ENCODE data around the gene MUS81. TPM values are rescaled to one million over a fixed set of nuclear protein-coding genes. Genes with fewer than 3 reads are reported as not detected.
A peak's percentile ranks its signal among the peaks of the same experiment; 100 is the strongest.

Gene MUS81
- polyA plus RNA-seq, 2 of the 4 experiments (the other 2 are of a cell fraction): 27.8 to 33.4 TPM

DNA sequence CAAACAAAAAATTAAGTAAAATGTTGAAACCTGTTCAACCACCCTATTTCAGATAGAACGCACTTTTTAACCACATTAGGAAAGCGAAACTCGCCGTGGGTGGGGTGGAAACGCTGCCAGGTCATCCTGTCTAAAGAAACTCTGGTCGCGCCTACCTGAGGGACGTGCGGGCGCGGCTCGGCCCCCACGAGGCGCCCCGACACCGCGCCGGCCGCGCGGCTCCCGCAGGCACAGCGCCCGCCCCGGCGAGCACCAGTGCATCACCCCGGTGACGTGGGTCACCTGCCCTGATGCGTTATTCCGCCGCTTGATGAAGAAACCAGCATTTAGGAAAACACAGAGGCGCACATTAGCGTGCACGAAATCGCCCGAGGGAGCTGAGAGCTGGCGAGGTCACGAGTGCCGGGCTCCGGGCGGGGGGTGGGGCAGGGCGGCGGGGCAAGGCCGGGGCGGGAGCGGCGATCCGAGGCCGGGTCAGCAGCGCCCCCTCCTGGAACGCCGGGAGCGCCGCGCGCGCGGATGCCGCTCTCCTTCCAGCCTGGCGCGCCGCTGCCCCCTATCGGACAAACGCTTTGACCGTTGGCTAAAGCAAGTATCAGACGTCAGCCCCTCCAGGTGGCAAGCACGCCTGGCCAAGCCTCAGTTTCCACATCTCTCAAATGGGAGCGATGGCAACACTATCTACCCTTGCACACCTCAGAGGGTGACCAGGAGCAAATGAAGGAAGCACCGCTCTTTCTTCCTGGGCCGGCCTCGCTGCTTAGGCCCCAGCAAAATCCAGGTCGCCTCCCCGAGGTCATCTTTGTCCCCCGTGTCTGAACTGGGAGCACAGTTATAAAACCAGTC lies 42.2 kb upstream of the MUS81 start:
- no peak for FAIRE-seq
- Histone ChIP-seq H3K4me2 (peak overlapping the region; percentile 79), H3K27ac (peak overlapping the region; percentile 82 to 89), H3K9me3 (no peaks in the 10 kb centered on the region), H3K4me3 (peak overlapping the region; percentile 57), H3K4me1 (peaks cover 6% of the 10 kb centered on the region; the same call in 1 of the 3 replicates)
- POLR2A ChIA-PET: interaction anchor here (0.5 to 1.8 kb wide), 6 partner anchors 35 to 106 kb away, joined by 3 to 18 read pairs (median 4); partner anchors contain the start of genes CFL1, KAT5 and RNASEH2C
- TF ChIP-seq, protein P1, sequence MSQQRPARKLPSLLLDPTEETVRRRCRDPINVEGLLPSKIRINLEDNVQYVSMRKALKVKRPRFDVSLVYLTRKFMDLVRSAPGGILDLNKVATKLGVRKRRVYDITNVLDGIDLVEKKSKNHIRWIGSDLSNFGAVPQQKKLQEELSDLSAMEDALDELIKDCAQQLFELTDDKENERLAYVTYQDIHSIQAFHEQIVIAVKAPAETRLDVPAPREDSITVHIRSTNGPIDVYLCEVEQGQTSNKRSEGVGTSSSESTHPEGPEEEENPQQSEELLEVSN (IDR thresholded peaks at IDR 0.05; ENCODE audit: borderline replicate concordance, low read depth): peak; percentile 43; the same call in 1 of the 2 replicates
- TF ChIP-seq, protein P2, sequence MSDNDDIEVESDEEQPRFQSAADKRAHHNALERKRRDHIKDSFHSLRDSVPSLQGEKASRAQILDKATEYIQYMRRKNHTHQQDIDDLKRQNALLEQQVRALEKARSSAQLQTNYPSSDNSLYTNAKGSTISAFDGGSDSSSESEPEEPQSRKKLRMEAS (IDR thresholded peaks at IDR 0.05): peak; percentile 68
- TF ChIP-seq RCOR1 (IDR thresholded peaks at IDR 0.05; ENCODE audit: low read depth, low read length): 0 out of 2 replicates have a peak, but pooled peaks have one; percentile 31
- TF ChIP-seq, protein P3, sequence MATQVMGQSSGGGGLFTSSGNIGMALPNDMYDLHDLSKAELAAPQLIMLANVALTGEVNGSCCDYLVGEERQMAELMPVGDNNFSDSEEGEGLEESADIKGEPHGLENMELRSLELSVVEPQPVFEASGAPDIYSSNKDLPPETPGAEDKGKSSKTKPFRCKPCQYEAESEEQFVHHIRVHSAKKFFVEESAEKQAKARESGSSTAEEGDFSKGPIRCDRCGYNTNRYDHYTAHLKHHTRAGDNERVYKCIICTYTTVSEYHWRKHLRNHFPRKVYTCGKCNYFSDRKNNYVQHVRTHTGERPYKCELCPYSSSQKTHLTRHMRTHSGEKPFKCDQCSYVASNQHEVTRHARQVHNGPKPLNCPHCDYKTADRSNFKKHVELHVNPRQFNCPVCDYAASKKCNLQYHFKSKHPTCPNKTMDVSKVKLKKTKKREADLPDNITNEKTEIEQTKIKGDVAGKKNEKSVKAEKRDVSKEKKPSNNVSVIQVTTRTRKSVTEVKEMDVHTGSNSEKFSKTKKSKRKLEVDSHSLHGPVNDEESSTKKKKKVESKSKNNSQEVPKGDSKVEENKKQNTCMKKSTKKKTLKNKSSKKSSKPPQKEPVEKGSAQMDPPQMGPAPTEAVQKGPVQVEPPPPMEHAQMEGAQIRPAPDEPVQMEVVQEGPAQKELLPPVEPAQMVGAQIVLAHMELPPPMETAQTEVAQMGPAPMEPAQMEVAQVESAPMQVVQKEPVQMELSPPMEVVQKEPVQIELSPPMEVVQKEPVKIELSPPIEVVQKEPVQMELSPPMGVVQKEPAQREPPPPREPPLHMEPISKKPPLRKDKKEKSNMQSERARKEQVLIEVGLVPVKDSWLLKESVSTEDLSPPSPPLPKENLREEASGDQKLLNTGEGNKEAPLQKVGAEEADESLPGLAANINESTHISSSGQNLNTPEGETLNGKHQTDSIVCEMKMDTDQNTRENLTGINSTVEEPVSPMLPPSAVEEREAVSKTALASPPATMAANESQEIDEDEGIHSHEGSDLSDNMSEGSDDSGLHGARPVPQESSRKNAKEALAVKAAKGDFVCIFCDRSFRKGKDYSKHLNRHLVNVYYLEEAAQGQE (IDR thresholded peaks at IDR 0.05): no peak
- peak; percentile 29; the same call in 1 of the 2 replicates for TF ChIP-seq HDAC2 (IDR thresholded peaks at IDR 0.05)
- TF ChIP-seq, protein P4, sequence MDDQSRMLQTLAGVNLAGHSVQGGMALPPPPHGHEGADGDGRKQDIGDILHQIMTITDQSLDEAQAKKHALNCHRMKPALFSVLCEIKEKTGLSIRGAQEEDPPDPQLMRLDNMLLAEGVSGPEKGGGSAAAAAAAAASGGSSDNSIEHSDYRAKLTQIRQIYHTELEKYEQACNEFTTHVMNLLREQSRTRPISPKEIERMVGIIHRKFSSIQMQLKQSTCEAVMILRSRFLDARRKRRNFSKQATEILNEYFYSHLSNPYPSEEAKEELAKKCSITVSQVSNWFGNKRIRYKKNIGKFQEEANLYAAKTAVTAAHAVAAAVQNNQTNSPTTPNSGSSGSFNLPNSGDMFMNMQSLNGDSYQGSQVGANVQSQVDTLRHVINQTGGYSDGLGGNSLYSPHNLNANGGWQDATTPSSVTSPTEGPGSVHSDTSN (IDR thresholded peaks at IDR 0.05): 0 out of 2 replicates have a peak, but pooled peaks have one; percentile 8
- TF ChIP-seq NR3C1 (IDR thresholded peaks at IDR 0.05): no peak
- TF ChIP-seq, protein P5, sequence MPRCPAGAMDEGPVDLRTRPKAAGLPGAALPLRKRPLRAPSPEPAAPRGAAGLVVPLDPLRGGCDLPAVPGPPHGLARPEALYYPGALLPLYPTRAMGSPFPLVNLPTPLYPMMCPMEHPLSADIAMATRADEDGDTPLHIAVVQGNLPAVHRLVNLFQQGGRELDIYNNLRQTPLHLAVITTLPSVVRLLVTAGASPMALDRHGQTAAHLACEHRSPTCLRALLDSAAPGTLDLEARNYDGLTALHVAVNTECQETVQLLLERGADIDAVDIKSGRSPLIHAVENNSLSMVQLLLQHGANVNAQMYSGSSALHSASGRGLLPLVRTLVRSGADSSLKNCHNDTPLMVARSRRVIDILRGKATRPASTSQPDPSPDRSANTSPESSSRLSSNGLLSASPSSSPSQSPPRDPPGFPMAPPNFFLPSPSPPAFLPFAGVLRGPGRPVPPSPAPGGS (IDR thresholded peaks at IDR 0.05): 0 out of 3 replicates have a peak, but pooled peaks have one; percentile 33
- TF ChIP-seq CBX8 (IDR thresholded peaks at IDR 0.05): no peak
- no peak for TF ChIP-seq HOXB13 (CRISPR knock-in tag; IDR thresholded peaks at IDR 0.05; ENCODE audit: low read depth)
- peak; percentile 60; the same call in 1 of the 2 replicates for TF ChIP-seq CHD4 (IDR thresholded peaks at IDR 0.05; ENCODE audit: borderline replicate concordance)
- peak; percentile 98 for TF ChIP-seq SMC3 (IDR thresholded peaks at IDR 0.05)
- TF ChIP-seq FOSL2 (IDR thresholded peaks at IDR 0.05): no peak
- TF ChIP-seq FOSL2 (CRISPR knock-in tag; IDR thresholded peaks at IDR 0.05): 0 out of 2 replicates have a peak, but pooled peaks have one; percentile 4
- TF ChIP-seq JUN (IDR thresholded peaks at IDR 0.05): peak in 1 of 2 experiments; percentile 80; a peak in 3 of 5 replicates
- no peak for TF ChIP-seq NFE2L2 (conservative IDR thresholded peaks at IDR 0.05; ENCODE audit: low read length)
- TF ChIP-seq EP300 (IDR thresholded peaks at IDR 0.05): no peak; a peak in 1 of 5 replicates
- TF ChIP-seq HOXA7 (CRISPR knock-in tag; IDR thresholded peaks at IDR 0.05): no peak
- TF ChIP-seq RAD21 (conservative IDR thresholded peaks at IDR 0.05 in 1 of 2, IDR thresholded peaks at IDR 0.05 in 1 of 2): peak; percentile 87 to 99
- TF ChIP-seq POLR2A (IDR thresholded peaks at IDR 0.05; ENCODE audit: low read length): peak; percentile 50
- no peak for TF ChIP-seq FOSB (CRISPR knock-in tag; IDR thresholded peaks at IDR 0.05)
- TF ChIP-seq TP53 (CRISPR knock-in tag; IDR thresholded peaks at IDR 0.05): no peak
- TF ChIP-seq MAZ (IDR thresholded peaks at IDR 0.05; ENCODE audit: borderline replicate concordance, low read depth, low read length): no peak
- TF ChIP-seq, protein P6, sequence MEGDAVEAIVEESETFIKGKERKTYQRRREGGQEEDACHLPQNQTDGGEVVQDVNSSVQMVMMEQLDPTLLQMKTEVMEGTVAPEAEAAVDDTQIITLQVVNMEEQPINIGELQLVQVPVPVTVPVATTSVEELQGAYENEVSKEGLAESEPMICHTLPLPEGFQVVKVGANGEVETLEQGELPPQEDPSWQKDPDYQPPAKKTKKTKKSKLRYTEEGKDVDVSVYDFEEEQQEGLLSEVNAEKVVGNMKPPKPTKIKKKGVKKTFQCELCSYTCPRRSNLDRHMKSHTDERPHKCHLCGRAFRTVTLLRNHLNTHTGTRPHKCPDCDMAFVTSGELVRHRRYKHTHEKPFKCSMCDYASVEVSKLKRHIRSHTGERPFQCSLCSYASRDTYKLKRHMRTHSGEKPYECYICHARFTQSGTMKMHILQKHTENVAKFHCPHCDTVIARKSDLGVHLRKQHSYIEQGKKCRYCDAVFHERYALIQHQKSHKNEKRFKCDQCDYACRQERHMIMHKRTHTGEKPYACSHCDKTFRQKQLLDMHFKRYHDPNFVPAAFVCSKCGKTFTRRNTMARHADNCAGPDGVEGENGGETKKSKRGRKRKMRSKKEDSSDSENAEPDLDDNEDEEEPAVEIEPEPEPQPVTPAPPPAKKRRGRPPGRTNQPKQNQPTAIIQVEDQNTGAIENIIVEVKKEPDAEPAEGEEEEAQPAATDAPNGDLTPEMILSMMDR (IDR thresholded peaks at IDR 0.05): peak; percentile 100
- WGBS (ENCODE audit: missing lambda C conversion rate): 7% methylated on average over 48 of the region's 74 CpGs
- peak; percentile 81 to 88 for DNase-seq (ENCODE audit: low read depth in 1 of 2, low spot score in 1 of 2)
- CTCF ChIA-PET: interaction anchor here (0.5 to 14.1 kb wide), 54 partner anchors 10 to 459 kb away, joined by 3 to 222 read pairs (median 4); partner anchors contain the start of genes AP5B1, FIBP, KAT5 and MUS81
- peak; percentile 91 to 93 for ATAC-seq
